GM04503 (cell line): Measurements from ENCODE around the gene ZIM2.

Experiments
- DNase-seq: peaks from one replicate; pipeline ENCODE4 v3.0.0-alpha.2; 2012; ENCODE audit warnings: low read depth

The ZIM2 gene

DNA sequence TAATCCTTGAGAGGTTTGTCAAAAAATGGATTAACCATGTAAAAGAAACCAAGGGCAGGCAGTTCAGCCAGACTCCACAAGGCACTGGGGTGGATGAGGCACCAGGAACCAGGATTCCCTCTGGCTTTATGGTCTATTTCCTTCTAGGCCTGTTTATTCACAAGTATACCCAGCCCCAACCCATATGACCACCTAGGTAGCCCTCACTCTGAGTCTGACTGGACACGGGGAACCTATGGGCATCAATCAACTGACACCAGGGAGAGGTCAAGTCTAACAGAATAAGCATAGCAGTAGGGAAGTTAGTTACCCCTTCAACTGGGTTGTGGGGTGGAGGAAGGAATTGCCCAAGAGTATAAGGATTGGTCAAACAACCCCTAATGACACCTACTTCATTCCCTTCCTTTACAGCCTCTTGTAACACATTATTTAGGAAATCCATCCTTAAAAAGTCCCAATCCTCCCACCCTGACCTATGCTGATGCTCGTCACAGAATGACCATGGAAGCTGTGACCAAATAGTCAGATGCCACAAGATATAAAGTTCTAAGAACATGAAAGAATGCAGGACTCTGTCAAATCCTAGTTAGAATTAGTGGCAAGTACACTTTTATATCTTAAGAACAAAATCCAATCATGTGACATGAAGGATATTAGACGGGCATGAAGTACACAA, 31.7 kb downstream of the ZIM2 start:
- DNase-seq: no peak

DNA sequence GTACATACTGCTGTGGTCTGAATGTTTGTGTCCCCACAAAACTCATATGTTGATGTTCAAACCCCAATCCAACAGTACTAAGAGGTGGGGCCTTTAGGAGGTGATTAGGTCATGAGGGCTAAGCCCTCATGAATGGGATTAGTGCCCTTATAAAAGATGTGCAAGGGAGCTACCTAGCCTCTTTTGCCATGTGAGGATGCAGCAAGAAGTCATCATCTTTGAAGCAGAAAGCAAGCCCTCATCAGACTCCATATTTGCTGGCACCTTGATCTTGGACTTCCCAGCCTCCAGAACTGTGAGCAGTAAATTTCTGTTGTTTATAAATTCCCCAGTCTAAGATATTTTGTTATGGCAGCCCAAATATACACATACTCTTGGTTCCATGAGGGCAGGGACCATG, 33.9 kb downstream of the ZIM2 start:
- DNase-seq: no peak

DNA sequence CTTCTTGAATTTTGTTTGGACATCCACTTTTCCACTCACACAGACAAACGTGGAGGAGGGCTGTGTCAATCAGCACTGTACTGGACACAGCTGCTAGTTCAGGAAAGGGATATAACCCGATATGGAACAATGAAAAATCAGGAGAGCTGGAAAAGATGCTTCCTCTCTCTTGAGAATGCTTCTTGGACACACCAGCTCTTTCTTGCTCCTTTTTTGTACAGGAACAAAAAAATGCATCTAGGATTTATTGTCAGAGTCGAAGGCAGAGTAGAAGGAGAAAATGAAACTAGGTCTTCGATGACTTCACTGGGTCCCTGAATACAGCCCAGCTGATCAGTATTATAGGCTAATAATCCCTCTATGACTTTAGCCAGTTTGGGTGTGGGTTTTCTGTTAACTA, 62.2 kb downstream of the ZIM2 start:
- DNase-seq: no peak

DNA sequence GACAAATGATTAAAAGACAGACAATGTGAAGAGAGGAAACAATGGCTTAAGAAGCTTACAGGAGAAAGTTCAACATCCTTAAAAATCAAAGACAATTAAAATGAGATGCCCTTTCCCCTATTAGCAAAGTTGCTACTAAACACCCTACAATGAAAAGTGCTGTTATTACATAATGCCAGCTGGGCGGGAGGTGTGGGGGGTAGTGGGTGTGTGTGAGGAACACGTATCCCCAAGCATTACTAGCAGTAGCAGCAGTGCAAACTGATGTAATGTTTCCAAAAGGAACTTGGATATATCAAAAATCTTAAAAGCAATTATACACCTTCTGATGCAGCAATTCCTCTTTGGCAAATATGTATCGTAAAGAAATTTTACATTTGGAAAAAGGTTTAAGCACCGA, 70.9 kb downstream of the ZIM2 start:
- DNase-seq: no peak

DNA sequence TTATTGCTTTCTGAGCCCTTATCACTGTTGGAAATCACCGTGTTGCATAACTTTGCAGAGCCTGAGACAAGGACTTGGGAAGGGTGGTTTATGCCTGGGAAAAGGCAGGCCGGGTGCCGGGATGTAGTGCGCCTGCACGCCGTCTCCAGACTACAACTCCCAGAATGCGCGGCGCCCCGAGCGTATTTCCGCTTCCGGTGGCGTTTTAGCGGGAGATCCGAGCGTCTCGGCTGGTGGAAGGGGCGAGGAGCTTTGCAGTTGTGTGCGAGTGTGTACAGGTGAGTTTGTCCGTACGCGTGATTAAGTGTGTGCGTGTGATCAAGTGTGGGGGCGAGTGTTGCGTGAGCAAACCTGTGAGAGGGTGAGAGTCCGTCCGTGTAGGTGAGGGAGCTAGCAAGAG, 75.4 kb downstream of the ZIM2 start:
- no peak for DNase-seq

DNA sequence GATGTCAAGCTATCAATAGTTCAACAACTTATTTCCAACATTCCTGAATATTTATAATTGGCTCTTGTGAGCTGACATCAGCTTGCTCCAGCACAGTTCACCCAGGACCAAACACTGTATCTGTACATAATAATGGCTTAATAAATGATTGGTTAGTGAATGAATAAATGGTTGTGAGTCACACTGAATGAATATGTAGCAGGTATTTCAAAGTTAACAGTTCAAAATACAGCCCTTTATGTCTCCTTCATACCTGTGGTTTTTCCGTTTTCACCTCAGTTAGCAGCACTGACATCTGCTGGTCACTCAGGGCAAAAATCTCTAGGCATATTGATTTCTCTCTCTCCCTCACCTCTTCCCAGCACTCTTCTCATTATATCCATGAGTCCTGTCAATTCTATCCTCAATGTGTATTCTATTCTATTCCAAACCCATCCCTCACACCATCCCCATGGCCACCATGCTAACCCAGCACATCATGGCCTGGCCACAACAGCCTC, 76.3 kb downstream of the ZIM2 start:
- no peak for DNase-seq

DNA sequence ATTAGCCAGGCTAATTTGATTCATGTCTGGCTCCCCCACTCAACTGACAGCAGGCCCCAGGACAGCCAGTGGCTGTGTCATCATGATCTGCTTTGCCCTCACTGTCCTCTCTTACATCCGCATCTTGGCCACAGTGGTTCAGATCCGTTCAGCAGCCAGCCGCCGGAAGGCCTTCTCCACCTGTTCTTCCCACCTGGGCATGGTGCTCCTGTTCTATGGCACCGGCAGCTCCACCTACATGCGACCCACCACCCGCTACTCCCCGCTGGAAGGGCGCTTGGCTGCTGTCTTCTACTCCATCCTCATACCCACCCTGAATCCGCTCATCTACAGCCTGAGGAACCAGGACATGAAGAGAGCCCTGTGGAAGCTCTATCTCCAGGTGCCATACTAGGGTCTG, 79.7 kb downstream of the ZIM2 start:
- no peak for DNase-seq

DNA sequence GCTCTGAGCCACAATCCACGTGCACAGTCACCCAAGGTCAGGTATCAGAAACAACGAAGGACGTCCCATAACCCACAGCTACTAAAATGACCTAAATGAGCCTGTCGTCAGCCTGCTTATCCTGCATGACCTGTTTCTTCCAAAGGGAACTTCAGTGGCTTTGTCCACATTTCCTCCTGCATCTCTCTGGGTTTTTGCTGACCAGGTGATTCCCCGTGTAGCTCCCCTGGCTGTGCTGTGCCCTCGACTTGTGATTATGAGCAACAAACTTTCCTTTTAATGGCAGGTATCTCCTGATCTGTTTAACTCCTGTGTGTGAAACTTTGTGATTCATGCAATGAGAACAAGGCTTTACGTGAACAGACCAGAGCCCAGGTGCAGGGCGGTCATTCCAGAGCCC, 81.0 kb downstream of the ZIM2 start:
- DNase-seq: no peak

DNA sequence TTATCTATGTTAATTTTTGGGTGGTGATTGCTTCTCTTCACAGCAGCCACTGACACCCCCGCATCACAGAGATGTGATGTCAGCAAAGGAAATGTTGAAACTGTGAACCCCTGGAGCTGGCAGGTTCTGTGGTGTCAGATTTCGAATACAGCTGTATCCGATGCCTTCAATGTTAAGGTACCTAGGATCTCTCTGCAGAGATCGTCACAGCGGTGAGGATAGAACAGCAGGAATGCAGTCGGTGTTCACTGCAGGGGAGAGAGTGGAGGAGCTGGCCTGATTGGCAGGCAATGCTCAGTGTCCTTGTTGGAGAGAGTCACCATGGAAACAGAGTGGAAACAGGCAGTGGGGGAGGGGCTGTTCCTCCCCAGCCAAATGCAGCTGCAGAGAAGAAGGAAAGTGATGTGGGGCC, 89.4 kb downstream of the ZIM2 start:
- DNase-seq: no peak

DNA sequence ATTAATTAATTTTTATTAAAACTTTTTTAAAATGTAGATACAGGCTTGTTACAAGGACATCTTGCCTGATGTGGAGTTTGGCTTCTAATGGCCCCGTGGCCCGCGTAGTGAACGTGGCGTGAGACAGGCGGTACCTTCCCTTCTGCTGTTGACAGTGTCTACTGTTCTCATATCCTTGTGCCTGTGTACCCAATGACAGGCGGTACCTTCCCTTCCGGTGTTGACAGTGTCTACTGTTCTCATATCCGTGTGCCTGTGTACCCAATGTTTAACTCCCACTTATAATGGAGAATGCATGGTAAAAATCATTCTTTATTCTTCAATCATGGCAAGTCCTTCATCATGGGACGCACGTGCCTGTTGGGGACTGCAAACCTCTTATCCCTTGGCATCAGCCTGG, 89.9 kb downstream of the ZIM2 start:
- no peak for DNase-seq

DNA sequence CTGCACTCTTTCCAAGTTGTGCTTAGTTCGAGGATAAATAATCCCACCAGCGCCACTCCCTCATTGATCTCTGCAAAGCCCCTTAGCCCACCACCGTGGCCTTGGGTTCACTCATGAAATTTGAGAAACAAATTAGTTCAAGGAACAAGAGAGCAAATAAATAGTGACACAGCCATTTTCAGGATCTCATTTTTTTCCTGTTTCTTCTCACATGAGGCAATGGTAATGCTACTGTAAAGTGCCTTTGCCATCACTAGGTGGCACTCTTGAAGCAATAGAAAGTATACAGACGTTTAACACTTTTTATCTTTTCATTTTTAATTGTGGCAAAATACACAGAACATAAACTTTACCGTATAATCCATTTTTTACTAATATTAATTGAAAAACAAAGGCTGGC, 92.1 kb downstream of the ZIM2 start:
- DNase-seq: no peak

DNA sequence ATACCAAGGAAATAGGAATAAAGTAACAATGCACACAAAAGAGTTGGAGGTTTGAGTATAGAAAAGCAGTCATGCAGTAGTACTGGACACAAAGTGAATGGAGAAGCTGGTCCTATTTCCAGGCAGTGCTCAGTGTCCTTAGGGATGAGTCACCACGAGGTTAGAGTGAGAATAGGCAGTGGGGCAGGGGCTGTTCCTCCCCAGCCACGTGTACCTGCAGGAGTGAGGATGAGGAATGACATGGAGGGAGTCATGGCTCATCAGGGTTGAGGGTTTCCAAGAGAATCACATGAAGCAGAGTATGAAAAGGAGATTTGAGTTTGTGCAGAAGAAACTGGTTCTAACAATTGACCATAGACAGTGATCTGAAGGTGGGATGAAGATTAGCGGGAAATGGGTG, 94.2 kb downstream of the ZIM2 start:
- DNase-seq: no peak

DNA sequence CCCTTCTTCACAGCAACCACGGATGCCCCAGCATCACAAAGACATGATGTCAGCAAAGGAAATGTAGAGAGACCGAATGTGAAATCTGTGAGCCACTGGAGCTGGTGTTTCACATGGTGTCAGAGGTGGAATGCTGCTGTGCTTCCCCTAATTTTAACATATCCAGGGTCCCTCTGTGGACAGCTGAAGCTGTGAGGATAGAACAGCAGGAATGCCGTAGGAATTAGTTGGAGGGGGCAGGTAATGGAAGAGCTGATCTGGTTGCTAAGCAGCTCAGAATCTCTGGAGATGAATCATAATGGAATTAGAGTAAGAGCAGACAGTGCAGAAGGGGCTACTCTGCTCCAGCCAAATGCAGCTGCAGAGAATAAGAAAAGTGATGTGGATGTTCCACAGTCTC, 100.0 kb downstream of the ZIM2 start:
- no peak for DNase-seq

DNA sequence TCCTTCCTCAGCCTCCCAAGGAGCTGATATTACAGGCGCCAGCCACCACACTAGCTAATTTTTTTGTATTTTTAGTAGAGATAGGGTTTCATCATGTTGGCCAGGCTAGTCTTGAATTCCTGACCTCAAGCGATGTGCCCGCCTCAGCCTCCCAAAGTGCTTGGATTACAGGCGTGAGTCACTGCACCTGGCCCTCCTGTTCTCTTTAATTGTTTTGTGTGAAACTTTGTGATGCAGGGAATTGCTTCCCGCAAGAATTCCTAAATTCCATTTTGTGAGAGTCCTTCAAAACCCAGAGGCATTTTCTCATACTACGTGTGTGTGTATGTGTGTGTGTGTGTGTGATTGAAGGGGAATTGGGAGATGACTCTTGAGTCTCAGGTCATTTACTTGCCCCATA, 104.0 kb downstream of the ZIM2 start:
- no peak for DNase-seq

DNA sequence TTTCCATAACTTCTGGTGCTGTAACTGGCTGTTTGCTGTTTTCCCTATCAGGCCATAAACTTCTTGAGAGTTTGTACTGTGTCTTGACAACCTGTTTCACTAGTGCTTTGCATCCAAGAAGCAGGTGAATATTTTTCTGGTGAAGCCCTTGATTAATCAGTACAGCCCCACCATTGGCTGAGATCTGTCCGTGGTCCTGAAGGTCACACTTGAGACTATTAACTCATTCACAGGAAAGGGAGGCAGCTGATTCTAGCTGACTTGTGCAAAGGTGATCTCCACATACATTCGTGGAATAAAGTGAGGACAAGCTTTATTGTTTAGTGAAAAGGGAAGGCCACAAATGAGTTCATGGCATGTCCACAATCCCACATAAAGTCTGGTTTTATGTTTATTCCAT, 107.5 kb downstream of the ZIM2 start:
- no peak for DNase-seq

DNA sequence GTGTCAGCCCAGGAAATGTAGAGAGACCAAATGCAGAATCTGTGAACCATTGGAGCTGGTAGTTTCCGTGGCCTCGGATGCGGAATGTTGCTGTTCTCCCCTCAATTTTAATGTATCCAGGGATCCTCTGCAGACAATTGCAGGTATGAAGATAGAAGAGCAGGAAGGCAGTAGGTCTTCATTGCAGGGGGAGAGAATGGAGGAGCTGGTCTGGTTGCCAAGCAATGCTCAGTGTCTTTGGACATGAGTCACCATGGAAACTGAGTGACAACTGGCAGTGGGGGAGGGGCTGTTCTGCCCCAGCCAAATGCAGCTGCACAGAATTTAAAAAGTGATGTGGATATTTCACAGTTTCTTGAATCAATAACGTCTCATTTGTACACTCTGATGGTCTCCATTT, 112.8 kb downstream of the ZIM2 start:
- no peak for DNase-seq

DNA sequence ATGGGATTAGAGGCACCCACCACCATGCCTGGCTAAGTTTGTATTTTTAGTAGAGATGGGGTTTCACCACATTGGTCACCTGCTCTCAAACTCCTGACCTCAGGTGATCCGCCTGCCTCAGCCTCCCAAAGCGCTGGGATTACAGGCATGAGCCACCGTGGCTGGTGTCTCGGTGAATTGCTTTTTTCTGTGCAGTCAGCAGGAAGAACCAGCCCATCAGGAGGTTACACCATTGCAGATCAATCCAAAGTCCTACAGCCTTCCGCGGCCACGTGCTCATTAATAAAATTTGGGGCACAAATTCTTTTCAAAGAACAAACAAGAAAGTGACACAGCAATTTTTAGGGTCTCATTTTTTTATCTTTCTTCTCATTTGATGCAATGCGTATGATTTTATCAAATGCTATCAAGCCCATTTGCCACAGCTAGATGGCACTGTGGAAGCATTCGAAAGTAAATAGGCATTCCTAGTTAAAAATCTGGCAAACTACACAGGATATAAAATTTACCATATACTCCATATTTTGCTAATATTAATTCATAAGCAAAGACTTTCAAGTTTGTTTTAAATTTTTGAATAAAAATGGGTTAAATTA, 114.6 kb downstream of the ZIM2 start:
- no peak for DNase-seq
